K562 (cell line): ENCODE data around the gene GTF3C4. TPM values are rescaled to one million over a fixed set of nuclear protein-coding genes. Genes with fewer than 3 reads are reported as not detected.

Experiments used
- ATAC-seq: fragments of 200-7000 bp; cut with Tn5 transposase; 3 replicates; pipeline ENCODE4 v1.9.1; 2020; ENCODE audit warnings: moderate library complexity
- BruUV-seq: library from RNA; stranded (reverse); fragments of 400-500 nt; replicated peaks from 2 replicates; lab custom pipeline; 2021; lab: Mats Ljungman, UMichigan
- CTCF ChIA-PET: fragments of 300-600 bp; formaldehyde crosslinking; extraction: SDS; loops from one replicate; lab custom pipeline; 2021; ENCODE audit warnings: low intra/inter-chr PET ratio; lab: Yijun Ruan, JAX
- POLR2A ChIA-PET: fragments of 300-600, 350-650 bp; sonication (Branson Sonifier 250); formaldehyde crosslinking; extraction: SDS; loops from one replicate; lab custom pipeline; 2021; ENCODE audit warnings: antibody characterized with exemption, inconsistent platforms; lab: Yijun Ruan, JAX
- DNase-seq, 4 experiments: peaks; one replicate each; pipeline versions ENCODE4 v3.0.0 to v3.0.0-alpha.2; 2011 to 2018; ENCODE audit warnings: low spot score in 3 of 4, mixed read lengths in 3 of 4; ENCODE audit errors: extremely low read depth in 1 of 4
- FAIRE-seq: peaks from 2 replicates; lab custom pipeline; 2011; peaks lifted over from hg19 to GRCh38; lab: Jason Lieb, UNC
- H2AFZ ChIP-seq: 2 replicates; pipeline ENCODE4 v1.6.0; 2011; ENCODE audit warnings: low read depth, low read length, control low read depth, inconsistent platforms
- H3K27ac ChIP-seq: fragments of 200-600 bp; 3 replicates; pipeline ENCODE4 v1.8.0; 2011; ENCODE audit warnings: low read depth, mild to moderate bottlenecking, control low read depth, inconsistent platforms, low read length, moderate library complexity, mixed read lengths; ENCODE audit errors: extremely low read depth
- H3K27me3 ChIP-seq, 2 experiments: fragments of 300-600 bp in 1 of 2; 2 replicates in 1 of 2; 3 replicates in 1 of 2; pipeline versions ENCODE4 v1.6.0 to v1.8.0; 2011; ENCODE audit warnings: inconsistent platforms in 2 of 2, low read length in 2 of 2, mild to moderate bottlenecking in 1 of 2, mixed read lengths in 1 of 2, moderate library complexity in 1 of 2; ENCODE audit not compliant: control insufficient read depth in 2 of 2, insufficient read depth in 2 of 2
- H3K36me3 ChIP-seq: fragments of 300-600 bp; 3 replicates; pipeline ENCODE4 v1.8.0; 2011; ENCODE audit warnings: mild to moderate bottlenecking, low read length, inconsistent platforms; ENCODE audit not compliant: control insufficient read depth, insufficient read depth
- H3K4me1 ChIP-seq, 2 experiments: fragments of 200-600 bp in 1 of 2; replicated peaks in 1 of 2; 2 replicates in 1 of 2; 3 replicates in 1 of 2; pipeline versions ENCODE4 v1.5.1 to v1.8.0; 2011; ENCODE audit warnings: inconsistent platforms in 2 of 2, low read length in 2 of 2, mild to moderate bottlenecking in 1 of 2, mixed read lengths in 1 of 2, moderate library complexity in 1 of 2; ENCODE audit not compliant: control insufficient read depth in 2 of 2, insufficient read depth in 2 of 2
- H3K4me2 ChIP-seq: 2 replicates; pipeline ENCODE4 v1.6.1; 2011; ENCODE audit warnings: low read length, control low read depth, inconsistent platforms, mixed read lengths; ENCODE audit not compliant: insufficient read depth
- H3K4me3 ChIP-seq: fragments of 200-600 bp; sonication (generic), shearing (Covaris generic); 2 replicates; pipeline ENCODE4 v1.5.1; 2016; ENCODE audit warnings: control low read depth, inconsistent platforms
- H3K79me2 ChIP-seq: fragments of 200-600 bp; 3 replicates; pipeline ENCODE4 v1.8.0; 2011; ENCODE audit warnings: low read length, inconsistent platforms; ENCODE audit not compliant: control insufficient read depth, insufficient read depth
- H3K9ac ChIP-seq, 2 experiments: 2 replicates each; pipeline versions ENCODE4 v1.6.0 to v1.6.1; 2011; ENCODE audit warnings: low read depth in 2 of 2, low read length in 2 of 2, control low read depth in 1 of 2, inconsistent platforms in 1 of 2, mild to moderate bottlenecking in 1 of 2, mixed read lengths in 1 of 2; ENCODE audit not compliant: insufficient read depth in 1 of 2
- H3K9me1 ChIP-seq: one replicate; pipeline ENCODE4 v1.6.0; 2011; ENCODE audit warnings: inconsistent platforms, mild to moderate bottlenecking, low read length, moderate library complexity; ENCODE audit not compliant: control insufficient read depth, insufficient read depth
- H3K9me3 ChIP-seq: replicated peaks from 2 replicates; pipeline ENCODE4 v1.5.1; 2011; ENCODE audit warnings: low read depth, low read length, inconsistent platforms; ENCODE audit not compliant: control insufficient read depth, insufficient read depth
- H4K20me1 ChIP-seq: replicated peaks from 2 replicates; pipeline ENCODE4 v1.6.1; 2011; ENCODE audit warnings: low read length, inconsistent platforms, mixed read lengths; ENCODE audit not compliant: control insufficient read depth, insufficient read depth
- GABPB1 ChIP-seq: sonication (generic); formaldehyde crosslinking; IDR thresholded peaks from 2 replicates; pipeline ENCODE4 v1.8.0; 2022; ENCODE audit warnings: mild to moderate bottlenecking, missing genetic modification reagents
- NELFE ChIP-seq: IDR thresholded peaks from 2 replicates; pipeline ENCODE4 v1.6.1; 2011; ENCODE audit warnings: mild to moderate bottlenecking; ENCODE audit not compliant: insufficient read depth, insufficient read length
- SPI1 ChIP-seq: IDR thresholded peaks from 2 replicates; pipeline ENCODE4 v1.6.1; 2011; ENCODE audit warnings: low read depth, low read length, control low read depth, borderline replicate concordance
- TRIM24 ChIP-seq, 2 experiments: fragments of 450-650 bp; IDR thresholded peaks; 2 replicates each; pipeline ENCODE4 v1.6.1; 2016
- ZNF316 ChIP-seq: fragments of 450-650 bp; IDR thresholded peaks from 2 replicates; pipeline ENCODE4 v1.6.1; 2016
- WGBS: fragments of 100-300 bp; shearing (Covaris generic); methylation state at CpG from one replicate; pipeline ENCODE4 v1.1.6; 2016; ENCODE audit warnings: low coverage, mixed read lengths; ENCODE audit not compliant: insufficient coverage; ENCODE audit errors: missing lambda C conversion rate; 5-methylcytosine and 5-hydroxymethylcytosine counted together
- in situ Hi-C: fragments of 300-500 bp; cut with MboI; formaldehyde crosslinking; loops from 4 replicates; pipeline ENCODE4 v1.15.0; 2018; ENCODE audit warnings: inconsistent platforms, mixed read lengths
- intact Hi-C: fragments of 100-400 bp; cut with micrococcal nuclease; formaldehyde crosslinking; loops from 2 replicates; pipeline ENCODE4 v1.14.2; 2022
- polyA plus RNA-seq, 8 experiments: library from polyadenylated mRNA; depleted of rRNA in 4 of 8; stranded (reverse) in 5 of 8; unstranded in 3 of 8; fragments of >200 nt; fragmentation: Nextera tagmentation in 2 of 8; fragmentation: Illumina TruSeq in 1 of 8; extraction: Ambion mirVana in 2 of 8; extraction: Trizol in 1 of 8; gene quantifications; 2 replicates each; pipeline versions ENCODE4 v1.2.1 to v1.2.3, GENCODE V29; 2011 to 2014; ENCODE audit warnings: inconsistent platforms in 1 of 8, missing spikeins in 1 of 8
- total RNA-seq, 7 experiments: library from RNA; depleted of rRNA in 6 of 7; stranded (reverse); fragments of >200 nt in 6 of 7; fragmentation: Illumina TruSeq in 2 of 7; extraction: Trizol in 2 of 7; gene quantifications; 2 replicates each; pipeline versions ENCODE4 v1.2.1 to v1.2.3, GENCODE V29; 2011 to 2021; ENCODE audit warnings: low replicate concordance in 1 of 7
- TF ChIP-seq, protein P1 (sequence below), 3 experiments: IDR thresholded peaks in 2 of 3; conservative IDR thresholded peaks in 1 of 3; 2 replicates each; pipeline ENCODE4 v1.5.1; 2011 to 2012; ENCODE audit warnings: low read length in 3 of 3, mild to moderate bottlenecking in 3 of 3, control low read depth in 2 of 3, improper control_type of control experiment in 1 of 3, inconsistent platforms in 1 of 3, low read depth in 1 of 3, mixed read lengths in 1 of 3, moderate library complexity in 1 of 3; ENCODE audit not compliant: insufficient read depth in 2 of 3
- TF ChIP-seq, protein P2 (sequence below): fragments of 450-650 bp; IDR thresholded peaks from 2 replicates; pipeline ENCODE4 v1.6.1; 2016; ENCODE audit warnings: mild to moderate bottlenecking
- TF ChIP-seq, protein P3 (sequence below), 2 experiments: fragments of 450-650 bp; formaldehyde crosslinking in 1 of 2; IDR thresholded peaks; 2 replicates each; pipeline versions ENCODE4 v1.4.0 to v1.6.1; 2014 to 2020; ENCODE audit warnings: mild to moderate bottlenecking in 2 of 2, borderline replicate concordance in 1 of 2, low read depth in 1 of 2

Gene GTF3C4
- total and polyA plus RNA-seq, 9 of the 15 experiments (the other 6 are each of a cell fraction or from before 2014, with no cell fraction given), result 3.9 to 20.0 (median 12.2) TPM

DNA sequence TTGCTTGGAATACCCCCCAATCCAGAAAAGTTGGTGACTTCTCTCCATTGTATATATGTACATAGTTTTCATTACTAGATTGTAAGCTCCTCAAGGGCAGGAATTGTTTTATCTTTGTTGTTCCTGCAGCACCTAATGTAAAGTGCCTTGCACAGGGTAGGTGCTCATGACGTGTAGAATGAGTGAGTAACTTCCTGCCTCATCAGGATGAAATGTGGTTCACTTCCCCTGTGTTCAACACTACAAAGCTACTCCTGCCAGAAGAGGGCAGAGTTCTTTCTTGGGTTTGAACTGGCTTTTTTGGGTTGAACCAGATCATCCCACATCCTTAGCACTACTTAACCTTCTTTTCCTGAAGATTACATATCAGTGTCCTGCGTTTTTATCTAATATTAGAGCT lies 23.9 kb downstream of the GTF3C4 start:
- H3K27ac ChIP-seq, result no peak overlapping the region
- no peak overlapping the region for H3K9ac ChIP-seq
- no peak overlapping the region for H2AFZ ChIP-seq
- no peak overlapping the region for H3K4me2 ChIP-seq
- H3K4me3 ChIP-seq, result no peak overlapping the region
- in situ Hi-C loops, result no loop called here
- no peaks in the 10 kb centered on the region for H4K20me1 ChIP-seq
- FAIRE-seq (peak; percentile 51), DNase-seq (peak in 3 of 4 experiments; percentile 27 to 28 (median 27)), ATAC-seq (peak; percentile 57)
- no TSS peak for BruUV-seq
- POLR2A ChIA-PET, result interaction anchor here (0.5 to 1.2 kb wide), 3 partner anchors 15 to 44 kb away, joined by 3 to 4 read pairs (median 3); no protein-coding TSS in a partner anchor
- CTCF ChIA-PET, result interaction anchor here (0.6 to 1.4 kb wide), 2 partner anchors 106 to 207 kb away, joined by 3 to 8 read pairs; no protein-coding TSS in a partner anchor
- peaks cover 25% of the 10 kb centered on the region for H3K36me3 ChIP-seq
- WGBS, result 19% methylated on average over 2 of the region's 2 CpGs
- H3K27me3 ChIP-seq, result no peaks in the 10 kb centered on the region
- peaks cover 4% of the 10 kb centered on the region; the same call in 1 of the 2 replicates for H3K9me3 ChIP-seq
- no peaks in the 10 kb centered on the region for H3K9me1 ChIP-seq
- intact Hi-C loops, result loop anchor here (10.0 kb wide), 1 partner anchor 101 kb away; no protein-coding TSS in a partner anchor
- H3K4me1 ChIP-seq, result no peaks in the 10 kb centered on the region
- H3K79me2 ChIP-seq, result no peaks in the 10 kb centered on the region
- TF ChIP-seq NELFE (no peak), ZNF316 (peak; percentile 48; the same call in 1 of the 2 replicates), GABPB1 (CRISPR knock-in tag) (no peak), TRIM24 (IDR thresholded peaks at IDR 0.05) (0 out of 4 replicates have a peak, but pooled peaks have one; percentile 9 to 31), SPI1 (peak; percentile 28; the same call in 1 of the 2 replicates)
- TF ChIP-seq, protein P1, sequence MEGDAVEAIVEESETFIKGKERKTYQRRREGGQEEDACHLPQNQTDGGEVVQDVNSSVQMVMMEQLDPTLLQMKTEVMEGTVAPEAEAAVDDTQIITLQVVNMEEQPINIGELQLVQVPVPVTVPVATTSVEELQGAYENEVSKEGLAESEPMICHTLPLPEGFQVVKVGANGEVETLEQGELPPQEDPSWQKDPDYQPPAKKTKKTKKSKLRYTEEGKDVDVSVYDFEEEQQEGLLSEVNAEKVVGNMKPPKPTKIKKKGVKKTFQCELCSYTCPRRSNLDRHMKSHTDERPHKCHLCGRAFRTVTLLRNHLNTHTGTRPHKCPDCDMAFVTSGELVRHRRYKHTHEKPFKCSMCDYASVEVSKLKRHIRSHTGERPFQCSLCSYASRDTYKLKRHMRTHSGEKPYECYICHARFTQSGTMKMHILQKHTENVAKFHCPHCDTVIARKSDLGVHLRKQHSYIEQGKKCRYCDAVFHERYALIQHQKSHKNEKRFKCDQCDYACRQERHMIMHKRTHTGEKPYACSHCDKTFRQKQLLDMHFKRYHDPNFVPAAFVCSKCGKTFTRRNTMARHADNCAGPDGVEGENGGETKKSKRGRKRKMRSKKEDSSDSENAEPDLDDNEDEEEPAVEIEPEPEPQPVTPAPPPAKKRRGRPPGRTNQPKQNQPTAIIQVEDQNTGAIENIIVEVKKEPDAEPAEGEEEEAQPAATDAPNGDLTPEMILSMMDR (IDR thresholded peaks at IDR 0.05 in 2 of 3, conservative IDR thresholded peaks at IDR 0.05 in 1 of 3; ENCODE audit: insufficient read depth in 2 of 3, low read depth in 1 of 3, low read length in 3 of 3), result peak; percentile 5 to 31 (median 21); a peak in 2 of 6 replicates
- TF ChIP-seq, protein P2, sequence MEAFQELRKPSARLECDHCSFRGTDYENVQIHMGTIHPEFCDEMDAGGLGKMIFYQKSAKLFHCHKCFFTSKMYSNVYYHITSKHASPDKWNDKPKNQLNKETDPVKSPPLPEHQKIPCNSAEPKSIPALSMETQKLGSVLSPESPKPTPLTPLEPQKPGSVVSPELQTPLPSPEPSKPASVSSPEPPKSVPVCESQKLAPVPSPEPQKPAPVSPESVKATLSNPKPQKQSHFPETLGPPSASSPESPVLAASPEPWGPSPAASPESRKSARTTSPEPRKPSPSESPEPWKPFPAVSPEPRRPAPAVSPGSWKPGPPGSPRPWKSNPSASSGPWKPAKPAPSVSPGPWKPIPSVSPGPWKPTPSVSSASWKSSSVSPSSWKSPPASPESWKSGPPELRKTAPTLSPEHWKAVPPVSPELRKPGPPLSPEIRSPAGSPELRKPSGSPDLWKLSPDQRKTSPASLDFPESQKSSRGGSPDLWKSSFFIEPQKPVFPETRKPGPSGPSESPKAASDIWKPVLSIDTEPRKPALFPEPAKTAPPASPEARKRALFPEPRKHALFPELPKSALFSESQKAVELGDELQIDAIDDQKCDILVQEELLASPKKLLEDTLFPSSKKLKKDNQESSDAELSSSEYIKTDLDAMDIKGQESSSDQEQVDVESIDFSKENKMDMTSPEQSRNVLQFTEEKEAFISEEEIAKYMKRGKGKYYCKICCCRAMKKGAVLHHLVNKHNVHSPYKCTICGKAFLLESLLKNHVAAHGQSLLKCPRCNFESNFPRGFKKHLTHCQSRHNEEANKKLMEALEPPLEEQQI, result no peak
- TF ChIP-seq, protein P3, sequence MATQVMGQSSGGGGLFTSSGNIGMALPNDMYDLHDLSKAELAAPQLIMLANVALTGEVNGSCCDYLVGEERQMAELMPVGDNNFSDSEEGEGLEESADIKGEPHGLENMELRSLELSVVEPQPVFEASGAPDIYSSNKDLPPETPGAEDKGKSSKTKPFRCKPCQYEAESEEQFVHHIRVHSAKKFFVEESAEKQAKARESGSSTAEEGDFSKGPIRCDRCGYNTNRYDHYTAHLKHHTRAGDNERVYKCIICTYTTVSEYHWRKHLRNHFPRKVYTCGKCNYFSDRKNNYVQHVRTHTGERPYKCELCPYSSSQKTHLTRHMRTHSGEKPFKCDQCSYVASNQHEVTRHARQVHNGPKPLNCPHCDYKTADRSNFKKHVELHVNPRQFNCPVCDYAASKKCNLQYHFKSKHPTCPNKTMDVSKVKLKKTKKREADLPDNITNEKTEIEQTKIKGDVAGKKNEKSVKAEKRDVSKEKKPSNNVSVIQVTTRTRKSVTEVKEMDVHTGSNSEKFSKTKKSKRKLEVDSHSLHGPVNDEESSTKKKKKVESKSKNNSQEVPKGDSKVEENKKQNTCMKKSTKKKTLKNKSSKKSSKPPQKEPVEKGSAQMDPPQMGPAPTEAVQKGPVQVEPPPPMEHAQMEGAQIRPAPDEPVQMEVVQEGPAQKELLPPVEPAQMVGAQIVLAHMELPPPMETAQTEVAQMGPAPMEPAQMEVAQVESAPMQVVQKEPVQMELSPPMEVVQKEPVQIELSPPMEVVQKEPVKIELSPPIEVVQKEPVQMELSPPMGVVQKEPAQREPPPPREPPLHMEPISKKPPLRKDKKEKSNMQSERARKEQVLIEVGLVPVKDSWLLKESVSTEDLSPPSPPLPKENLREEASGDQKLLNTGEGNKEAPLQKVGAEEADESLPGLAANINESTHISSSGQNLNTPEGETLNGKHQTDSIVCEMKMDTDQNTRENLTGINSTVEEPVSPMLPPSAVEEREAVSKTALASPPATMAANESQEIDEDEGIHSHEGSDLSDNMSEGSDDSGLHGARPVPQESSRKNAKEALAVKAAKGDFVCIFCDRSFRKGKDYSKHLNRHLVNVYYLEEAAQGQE (IDR thresholded peaks at IDR 0.05; ENCODE audit: borderline replicate concordance), result peak; percentile 4; the same call in 1 of the 2 replicates
- TF ChIP-seq, protein P3 (CRISPR knock-in tag; IDR thresholded peaks at IDR 0.05; ENCODE audit: low read depth), result no peak
